ENCODE results near the gene IL4I1.
A peak's percentile ranks its signal among the peaks of the same experiment; 100 is the strongest.
"Not testable (repeated sequence)": the region's sequence is repeated elsewhere in the genome, so short reads cannot be mapped to it uniquely, and the experiment has no call there.

Gene IL4I1

GRCh38 chr19:49896863-49897621, at the start of gene IL4I1:
Gene IL4I1 (minus strand): TSS chr19:49896887. CDS start chr19:49896160, 727 bp downstream.
- peak; percentile 95 for DNase-seq (ENCODE audit: low spot score)

GRCh38 chr19:49946415-49946814, 49.7 kb upstream of the IL4I1 start:
- DNase-seq (ENCODE audit: low spot score): no peak

- not testable (repeated sequence) for DNase-seq (ENCODE audit: low spot score)
Observed at GRCh38 chr19:49944567-49944966, 47.9 kb upstream of the IL4I1 start.

GRCh38 chr19:49940482-49940791, 43.8 kb upstream of the IL4I1 start:
- DNase-seq (ENCODE audit: low spot score): no peak

GRCh38 chr19:49939721-49940481, 43.2 kb upstream of the IL4I1 start:
- DNase-seq (ENCODE audit: low spot score): no peak

GRCh38 chr19:49938662-49939061, 42.0 kb upstream of the IL4I1 start:
- no peak for DNase-seq (ENCODE audit: low spot score)

GRCh38 chr19:49937750-49938381, 41.2 kb upstream of the IL4I1 start:
- DNase-seq (ENCODE audit: low spot score): peak; percentile 66

GRCh38 chr19:49936549-49936948, 39.9 kb upstream of the IL4I1 start:
- no peak for DNase-seq (ENCODE audit: low spot score)

- DNase-seq (ENCODE audit: low spot score): no peak
Observed at GRCh38 chr19:49933643-49934042, 37.0 kb upstream of the IL4I1 start.

GRCh38 chr19:49932731-49933131, 36.0 kb upstream of the IL4I1 start:
- no peak for DNase-seq (ENCODE audit: low spot score)

GRCh38 chr19:49932041-49932451, 35.4 kb upstream of the IL4I1 start:
- peak; percentile 90 for DNase-seq (ENCODE audit: low spot score)

GRCh38 chr19:49931293-49932040, 34.8 kb upstream of the IL4I1 start:
- DNase-seq (ENCODE audit: low spot score): no peak

GRCh38 chr19:49930483-49931011, 33.9 kb upstream of the IL4I1 start:
- no peak for DNase-seq (ENCODE audit: low spot score)

GRCh38 chr19:49929611-49930482, 33.2 kb upstream of the IL4I1 start:
- DNase-seq (ENCODE audit: low spot score): peak; percentile 97

GRCh38 chr19:49929121-49929610, 32.5 kb upstream of the IL4I1 start, which contains the start of the genes ATF5 and NUP62:
Gene ATF5 (plus strand): TSS chr19:49929205. CDS start chr19:49930851, 1,646 bp downstream.
Gene NUP62 (minus strand): TSS chr19:49929504. CDS start chr19:49909807, 19,697 bp downstream.
- peak; percentile 86 for DNase-seq (ENCODE audit: low spot score)

- DNase-seq (ENCODE audit: low spot score): no peak
Observed at GRCh38 chr19:49927526-49928264, 31.0 kb upstream of the IL4I1 start.

- no peak for DNase-seq (ENCODE audit: low spot score)
Observed at GRCh38 chr19:49926515-49926914, 29.8 kb upstream of the IL4I1 start.

GRCh38 chr19:49925486-49925885, 28.8 kb upstream of the IL4I1 start:
- DNase-seq (ENCODE audit: low spot score): no peak

- DNase-seq (ENCODE audit: low spot score): not testable (repeated sequence)
Observed at GRCh38 chr19:49924881-49925210, 28.2 kb upstream of the IL4I1 start.

Measured in kidney tubule cell (primary cell).